Stimulated activated CD4-positive, alpha-beta T cell treated with anti-CD3 and anti-CD28 coated beads, Interleukin-1b, Interleukin-23, amount 100 ng/mL, for 24 hours (primary cell): ENCODE measurements around the gene GMCL1.
"Not testable (repeated sequence)": the region's sequence is repeated elsewhere in the genome, so short reads cannot be mapped to it uniquely, and the experiment has no call there.

Experiments used
- DNase-seq, 4 experiments: peaks; one replicate each; pipeline ENCODE4 v3.0.0-alpha.2; 2020; ENCODE audit warnings: low read depth in 4 of 4, low spot score in 1 of 4

The GMCL1 gene

GRCh38 chr2:69847068-69847828, 17.8 kb downstream of the GMCL1 start:
- no peak for DNase-seq

DNA sequence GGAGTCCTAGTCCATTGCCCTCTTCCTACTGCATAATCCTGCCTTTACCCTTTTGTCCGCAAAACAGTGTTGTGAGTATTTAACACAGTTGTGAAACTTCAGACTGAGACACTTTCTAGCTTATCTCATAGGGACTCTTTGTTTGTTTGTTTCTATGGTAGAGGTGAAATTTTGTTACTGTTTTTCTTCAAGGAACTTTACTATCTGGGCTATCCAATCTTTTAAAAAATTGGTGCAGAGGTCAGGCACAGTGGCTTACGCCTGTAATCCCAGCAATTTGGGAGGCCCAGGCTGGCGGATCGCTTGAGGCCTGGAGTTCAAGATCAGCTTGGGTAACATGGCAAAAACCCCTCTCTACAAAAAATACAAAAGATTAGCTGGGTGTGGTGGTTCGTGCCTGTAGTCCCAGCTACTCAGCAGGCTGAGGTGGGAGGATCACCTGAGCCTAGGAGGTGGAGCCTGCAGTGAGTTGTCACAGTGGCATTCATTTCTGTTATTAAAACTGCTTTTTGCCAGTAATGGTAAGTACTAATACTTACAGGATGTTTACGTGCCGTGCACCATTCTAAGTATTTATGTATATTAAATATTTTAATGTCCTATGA, 18.8 kb downstream of the GMCL1 start:
- DNase-seq, result no peak

DNA sequence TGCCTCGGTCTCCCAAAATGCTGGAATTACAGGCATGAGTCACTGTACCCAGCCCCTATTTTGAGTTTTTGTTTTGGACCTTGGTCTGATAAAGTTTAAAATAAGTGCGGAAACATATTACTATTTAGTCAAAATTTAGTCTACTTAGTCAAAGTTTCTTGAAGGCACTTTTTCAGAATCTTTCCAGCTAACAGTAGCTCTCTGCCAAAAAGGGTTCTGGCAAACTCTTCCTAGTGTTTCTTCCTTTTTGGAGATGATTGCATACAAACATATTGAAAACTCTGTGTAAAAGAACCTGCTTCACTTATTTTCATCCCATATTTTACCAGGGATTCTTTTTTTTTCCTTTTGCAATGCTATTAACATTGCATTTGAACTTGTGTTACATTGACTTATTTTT, 28.8 kb downstream of the GMCL1 start:
- no peak for DNase-seq

DNA sequence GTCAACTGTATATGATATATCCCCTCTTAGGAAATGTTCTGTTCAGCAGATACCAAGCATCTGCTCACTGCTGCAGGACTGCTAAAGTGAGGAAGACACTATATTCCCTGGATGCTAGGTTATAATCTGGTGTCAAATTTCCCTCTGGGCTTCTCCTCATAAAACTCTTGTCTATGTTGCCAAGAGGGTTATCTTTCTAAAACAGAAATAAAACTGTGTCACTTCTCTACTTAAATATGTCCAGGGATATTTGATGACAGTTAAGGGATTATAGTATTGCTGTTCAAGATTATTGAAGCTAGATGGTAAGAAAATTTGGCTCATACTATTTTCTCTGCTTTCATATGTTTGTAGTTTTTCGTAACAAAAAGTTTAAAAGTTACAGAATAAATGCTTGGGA, 33.8 kb downstream of the GMCL1 start:
- DNase-seq, result no peak

DNA sequence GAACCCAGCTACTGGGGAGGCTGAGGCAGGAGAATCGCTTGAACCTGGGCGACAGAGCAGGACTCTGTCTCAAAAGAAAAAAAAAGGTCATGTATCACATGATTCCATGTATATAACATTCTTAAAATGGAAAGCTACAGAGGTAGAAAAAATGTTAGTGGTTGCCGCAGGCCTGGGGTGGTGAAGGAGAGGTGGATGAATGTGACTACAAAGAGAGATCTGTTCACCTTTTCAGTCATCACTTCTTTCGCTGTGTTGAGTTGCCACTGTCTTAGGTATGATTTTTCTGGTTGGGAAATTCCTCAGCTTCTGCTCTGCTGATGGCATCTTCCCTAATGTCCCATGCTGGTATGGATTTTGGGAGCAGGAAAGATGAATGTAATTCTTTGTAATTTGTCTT, 59.0 kb downstream of the GMCL1 start:
- no peak for DNase-seq

- no peak for DNase-seq
These were observed 59.8 kb downstream of the GMCL1 start for GRCh38 chr2:69889302-69889701.

- no peak for DNase-seq
These were observed 61.4 kb downstream of the GMCL1 start for GRCh38 chr2:69890881-69891280.

GRCh38 chr2:69892838-69893424, 63.5 kb downstream of the GMCL1 start:
- not testable (repeated sequence) for DNase-seq

DNA sequence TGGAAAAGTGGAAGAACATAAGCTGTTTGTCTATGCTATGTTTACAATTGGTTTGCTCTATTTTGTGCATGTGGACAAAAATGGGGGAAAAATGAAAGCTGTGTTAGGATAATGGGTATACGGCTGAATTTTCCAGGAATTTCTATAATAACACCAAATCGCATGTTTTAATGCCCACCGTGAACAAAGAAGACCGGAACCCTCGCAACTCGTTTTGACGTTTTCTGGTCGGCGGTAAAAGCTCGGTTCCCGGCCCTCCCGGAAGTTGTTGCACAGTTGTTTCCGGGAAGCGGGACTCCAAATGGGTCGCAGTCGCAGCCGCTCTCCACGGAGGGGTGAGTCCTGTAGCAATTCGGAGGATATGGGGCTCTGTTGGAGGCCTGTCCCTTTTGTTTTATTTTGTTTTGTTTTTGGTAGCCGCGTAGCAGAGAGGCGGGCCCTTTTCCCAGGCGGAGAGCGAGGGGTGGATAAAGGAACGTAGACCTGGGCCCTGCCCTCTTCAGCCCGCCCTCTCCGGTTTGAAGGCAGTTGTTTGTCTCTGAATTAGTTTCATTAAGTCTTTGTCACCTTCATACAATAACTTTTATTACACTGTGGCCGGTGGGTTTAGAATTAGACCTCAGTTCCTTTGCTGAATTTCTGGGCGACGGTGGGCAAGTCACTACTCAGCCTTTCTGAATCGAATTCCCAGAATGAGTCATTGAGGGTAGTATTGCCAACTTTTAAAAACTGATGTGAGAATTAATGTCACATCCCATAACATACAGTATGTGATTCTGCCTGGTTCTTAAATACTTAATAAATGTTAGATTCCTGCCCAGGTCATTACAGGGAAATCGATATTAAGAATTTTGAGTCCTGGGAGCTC, 64.5 kb downstream of the GMCL1 start, which contains the start of gene SNRNP27:
SNRNP27 (plus strand) TSS at position 273 of the 868 bp plus-strand sequence; CDS start at position 302, 29 bp downstream.
- peak; percentile 64 to 74 (median 70) for DNase-seq

DNA sequence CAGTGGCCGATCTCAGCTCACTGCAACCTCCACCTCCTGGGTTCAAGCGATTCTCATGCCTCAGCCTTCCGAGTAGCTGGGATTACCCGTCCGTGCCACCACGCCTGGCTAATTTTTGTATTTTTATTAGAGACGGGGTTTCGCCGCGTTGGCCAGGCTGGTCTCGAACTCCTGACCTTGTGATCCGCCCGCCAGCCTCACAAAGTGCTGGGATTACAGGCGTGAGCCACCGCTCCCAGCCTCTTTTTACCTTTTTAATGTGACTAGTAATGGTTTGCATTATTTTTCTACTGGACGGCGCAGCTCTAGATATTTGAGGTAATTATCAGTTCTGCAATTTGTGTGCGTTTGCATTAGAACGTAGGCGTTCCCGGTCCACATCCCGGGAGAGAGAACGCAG, 65.3 kb downstream of the GMCL1 start:
- DNase-seq, result not testable (repeated sequence)

- DNase-seq, result no peak
These were observed 72.9 kb downstream of the GMCL1 start for GRCh38 chr2:69902213-69902922.

DNA sequence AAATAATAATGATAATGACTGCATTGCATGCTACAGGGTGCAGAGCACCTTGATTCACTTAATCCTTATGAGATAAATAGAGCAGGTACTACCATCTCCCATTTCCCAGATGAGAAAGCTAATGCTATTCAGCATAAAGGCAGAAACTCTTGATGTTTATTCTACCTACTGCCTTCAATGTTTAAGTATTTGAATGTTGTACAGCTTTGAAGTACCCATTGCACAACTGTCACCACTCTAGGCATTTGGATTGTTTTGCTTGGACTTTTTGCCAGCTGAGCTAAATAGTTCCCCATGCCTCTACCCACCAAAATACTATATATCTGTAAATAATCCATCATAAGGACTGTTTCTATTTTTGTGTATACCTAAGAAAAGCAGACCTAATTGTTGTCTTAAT, 77.8 kb downstream of the GMCL1 start:
- no peak for DNase-seq

DNA sequence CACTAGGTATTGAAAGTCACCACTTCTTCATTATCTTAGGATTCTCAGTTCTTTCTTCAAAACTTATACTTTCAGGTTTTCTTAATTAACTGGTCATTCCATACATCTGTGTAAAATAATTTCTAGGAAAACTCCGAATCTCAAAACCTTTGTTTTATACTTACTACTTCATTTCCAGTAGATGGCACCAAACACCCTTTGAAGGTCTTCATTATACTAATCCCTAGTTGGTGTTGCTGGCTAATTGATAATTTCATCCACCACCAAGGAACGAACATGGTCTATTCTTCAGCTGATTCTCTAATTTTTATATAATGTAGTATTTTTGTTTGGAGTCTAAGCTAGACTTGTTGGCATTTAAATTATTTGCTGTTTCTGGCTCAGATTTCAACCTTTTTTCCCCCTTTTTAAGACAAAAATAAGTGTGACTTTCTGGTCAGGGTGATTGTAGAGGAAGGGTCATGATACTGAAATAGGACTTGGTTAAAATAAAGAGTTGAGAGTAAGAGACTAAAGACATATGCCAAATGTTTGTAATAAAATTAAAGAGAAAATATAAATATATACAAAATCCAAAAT, 82.6 kb downstream of the GMCL1 start:
- DNase-seq, result no peak

DNA sequence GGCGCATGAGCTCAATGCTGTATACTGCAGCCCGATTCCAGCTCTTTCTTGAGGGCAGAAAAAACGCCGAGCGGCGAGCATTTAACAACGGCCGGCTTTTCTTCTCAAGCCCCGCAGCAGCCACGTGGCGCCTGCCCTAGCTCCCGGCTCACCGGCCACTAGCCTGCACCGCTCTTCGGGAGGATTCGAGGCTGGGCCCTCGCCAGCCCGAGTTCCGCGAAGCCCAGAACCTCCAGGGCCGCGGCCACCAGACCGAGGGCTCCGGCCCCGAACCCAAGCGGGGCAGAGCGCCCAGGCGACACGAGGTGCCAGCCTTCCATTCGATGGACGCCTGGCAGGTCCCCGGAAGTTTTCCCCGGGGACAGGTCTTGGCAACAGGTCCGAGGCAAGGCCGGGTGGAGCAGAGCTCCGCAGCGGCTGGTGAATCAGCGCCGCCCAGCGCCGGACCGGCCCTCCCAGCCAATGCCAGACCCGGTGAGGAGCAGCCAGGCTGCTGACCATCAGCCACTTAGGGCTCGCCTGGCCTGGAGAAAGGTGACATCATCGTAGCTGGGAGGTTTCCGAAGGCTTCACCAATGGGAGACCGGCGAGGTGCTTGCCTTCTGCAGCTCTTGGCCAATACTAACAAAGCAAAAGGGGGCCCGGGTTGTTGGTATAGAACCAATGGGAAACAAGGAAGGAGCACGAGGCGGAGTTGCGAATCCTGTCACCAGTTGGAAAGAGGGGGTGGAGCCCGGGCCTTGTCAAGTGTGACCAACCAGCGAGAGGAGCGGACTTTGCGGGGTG, 84.9 kb downstream of the GMCL1 start:
- peak in 3 of 4 experiments; percentile 24 to 99 (median 99) for DNase-seq

- DNase-seq, result peak in 2 of 4 experiments; percentile 97 to 100
These were observed 85.8 kb downstream of the GMCL1 start, which contains the start of gene MXD1 for GRCh38 chr2:69914950-69915945. MXD1 (plus strand) TSS chr2:69915109; CDS start chr2:69915331, 222 bp downstream.

DNA sequence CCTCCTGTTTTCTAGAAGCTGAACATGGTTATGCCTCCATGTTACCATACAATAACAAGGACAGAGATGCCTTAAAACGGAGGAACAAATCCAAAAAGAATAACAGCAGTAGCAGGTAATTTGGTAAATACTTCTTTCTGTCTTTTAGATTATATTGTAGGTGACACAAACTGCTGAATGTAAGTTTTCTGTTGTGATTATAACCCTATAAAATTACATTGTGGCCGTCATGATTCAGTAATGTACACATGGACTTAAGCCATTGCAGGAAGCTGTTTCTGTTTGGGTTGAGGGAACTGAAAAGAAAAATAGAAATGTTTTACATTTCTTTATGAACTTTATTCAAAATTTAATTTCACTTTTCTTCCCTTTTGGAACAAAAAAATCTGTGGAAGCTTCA, 86.6 kb downstream of the GMCL1 start:
- DNase-seq, result no peak

DNA sequence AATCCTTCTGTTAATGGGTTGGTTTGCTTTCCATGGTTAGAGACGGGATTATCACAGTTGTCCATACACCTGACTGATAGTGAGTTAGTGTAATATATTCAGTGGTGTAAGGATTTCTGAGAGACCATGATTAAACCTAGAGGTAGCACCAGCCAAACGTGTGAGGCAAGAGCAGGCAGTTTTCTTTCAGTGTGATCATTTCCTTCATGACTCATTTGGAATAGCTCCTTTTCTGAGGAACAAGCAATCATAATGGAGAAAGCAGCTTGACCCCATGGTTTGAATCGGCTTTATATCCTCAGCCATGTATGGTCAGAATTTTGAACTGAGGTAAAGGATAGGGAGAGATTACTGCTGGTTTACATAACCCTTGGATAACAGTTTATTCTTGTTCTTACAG, 88.4 kb downstream of the GMCL1 start:
- no peak for DNase-seq

- DNase-seq, result no peak
These were observed 88.9 kb downstream of the GMCL1 start for GRCh38 chr2:69918401-69918800.
